Measurements from ENCODE around the gene SGO2. TPM values are rescaled to one million over a fixed set of nuclear protein-coding genes. Genes with fewer than 3 reads are reported as not detected.

SGO2 gene
- total and polyA plus RNA-seq, 2 of the 13 experiments (the other 11 are each of a cell fraction or from before 2014, with no cell fraction given), result 5.1 to 16.2 TPM

DNA sequence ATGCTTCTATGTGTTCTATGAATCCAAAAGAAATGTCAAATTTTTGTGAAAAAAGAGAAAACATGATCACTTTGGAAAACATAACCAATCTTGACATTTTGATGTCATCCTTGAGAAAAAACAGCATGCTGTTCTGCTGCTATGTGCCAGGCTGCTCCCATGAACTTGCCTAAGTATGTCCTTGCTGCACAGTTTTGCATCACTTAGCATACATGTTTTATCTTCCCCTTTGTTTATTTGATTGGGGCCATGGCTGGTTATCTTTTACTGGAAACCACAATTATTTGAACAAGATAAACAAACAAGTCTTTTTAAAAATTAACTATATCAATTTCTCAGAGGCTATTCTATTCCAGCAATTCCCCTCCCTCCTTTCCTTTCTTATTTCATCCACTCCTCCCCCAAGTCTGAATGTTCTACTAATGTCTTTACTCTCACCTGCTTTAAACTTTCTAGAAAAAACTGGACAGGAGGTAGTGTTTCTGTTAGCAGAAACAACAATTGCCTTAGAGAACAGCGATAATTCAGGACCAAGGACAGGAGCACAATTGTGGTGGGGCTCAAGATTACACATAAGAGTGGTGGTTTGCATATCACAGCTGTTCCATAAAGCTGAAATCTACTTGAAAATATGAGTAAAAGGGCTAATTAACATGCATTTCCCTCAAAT is 66.5 kb downstream of the SGO2 start (continued):
- TF ChIP-seq FOXK1 (CRISPR knock-in tag; IDR thresholded peaks at IDR 0.05; ENCODE audit: borderline replicate concordance, low read depth), result no peak
- TF ChIP-seq, protein P1, sequence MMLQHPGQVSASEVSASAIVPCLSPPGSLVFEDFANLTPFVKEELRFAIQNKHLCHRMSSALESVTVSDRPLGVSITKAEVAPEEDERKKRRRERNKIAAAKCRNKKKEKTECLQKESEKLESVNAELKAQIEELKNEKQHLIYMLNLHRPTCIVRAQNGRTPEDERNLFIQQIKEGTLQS (CRISPR knock-in tag; IDR thresholded peaks at IDR 0.05), result no peak
- TF ChIP-seq TSC22D2 (CRISPR knock-in tag; IDR thresholded peaks at IDR 0.05; ENCODE audit: borderline replicate concordance), result no peak
- TF ChIP-seq, protein P2, sequence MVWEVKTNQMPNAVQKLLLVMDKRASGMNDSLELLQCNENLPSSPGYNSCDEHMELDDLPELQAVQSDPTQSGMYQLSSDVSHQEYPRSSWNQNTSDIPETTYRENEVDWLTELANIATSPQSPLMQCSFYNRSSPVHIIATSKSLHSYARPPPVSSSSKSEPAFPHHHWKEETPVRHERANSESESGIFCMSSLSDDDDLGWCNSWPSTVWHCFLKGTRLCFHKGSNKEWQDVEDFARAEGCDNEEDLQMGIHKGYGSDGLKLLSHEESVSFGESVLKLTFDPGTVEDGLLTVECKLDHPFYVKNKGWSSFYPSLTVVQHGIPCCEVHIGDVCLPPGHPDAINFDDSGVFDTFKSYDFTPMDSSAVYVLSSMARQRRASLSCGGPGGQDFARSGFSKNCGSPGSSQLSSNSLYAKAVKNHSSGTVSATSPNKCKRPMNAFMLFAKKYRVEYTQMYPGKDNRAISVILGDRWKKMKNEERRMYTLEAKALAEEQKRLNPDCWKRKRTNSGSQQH (CRISPR knock-in tag; IDR thresholded peaks at IDR 0.05; ENCODE audit: low read depth), result 0 out of 2 replicates have a peak, but pooled peaks have one; percentile 35
- no peak for TF ChIP-seq FOXC1 (CRISPR knock-in tag; IDR thresholded peaks at IDR 0.05; ENCODE audit: borderline replicate concordance)
- TF ChIP-seq, protein P3, sequence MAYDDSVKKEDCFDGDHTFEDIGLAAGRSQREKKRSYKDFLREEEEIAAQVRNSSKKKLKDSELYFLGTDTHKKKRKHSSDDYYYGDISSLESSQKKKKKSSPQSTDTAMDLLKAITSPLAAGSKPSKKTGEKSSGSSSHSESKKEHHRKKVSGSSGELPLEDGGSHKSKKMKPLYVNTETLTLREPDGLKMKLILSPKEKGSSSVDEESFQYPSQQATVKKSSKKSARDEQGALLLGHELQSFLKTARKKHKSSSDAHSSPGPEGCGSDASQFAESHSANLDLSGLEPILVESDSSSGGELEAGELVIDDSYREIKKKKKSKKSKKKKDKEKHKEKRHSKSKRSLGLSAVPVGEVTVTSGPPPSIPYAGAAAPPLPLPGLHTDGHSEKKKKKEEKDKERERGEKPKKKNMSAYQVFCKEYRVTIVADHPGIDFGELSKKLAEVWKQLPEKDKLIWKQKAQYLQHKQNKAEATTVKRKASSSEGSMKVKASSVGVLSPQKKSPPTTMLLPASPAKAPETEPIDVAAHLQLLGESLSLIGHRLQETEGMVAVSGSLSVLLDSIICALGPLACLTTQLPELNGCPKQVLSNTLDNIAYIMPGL (CRISPR knock-in tag; IDR thresholded peaks at IDR 0.05; ENCODE audit: borderline replicate concordance in 1 of 2, low read depth in 1 of 2), result no peak
- TF ChIP-seq, protein P4, sequence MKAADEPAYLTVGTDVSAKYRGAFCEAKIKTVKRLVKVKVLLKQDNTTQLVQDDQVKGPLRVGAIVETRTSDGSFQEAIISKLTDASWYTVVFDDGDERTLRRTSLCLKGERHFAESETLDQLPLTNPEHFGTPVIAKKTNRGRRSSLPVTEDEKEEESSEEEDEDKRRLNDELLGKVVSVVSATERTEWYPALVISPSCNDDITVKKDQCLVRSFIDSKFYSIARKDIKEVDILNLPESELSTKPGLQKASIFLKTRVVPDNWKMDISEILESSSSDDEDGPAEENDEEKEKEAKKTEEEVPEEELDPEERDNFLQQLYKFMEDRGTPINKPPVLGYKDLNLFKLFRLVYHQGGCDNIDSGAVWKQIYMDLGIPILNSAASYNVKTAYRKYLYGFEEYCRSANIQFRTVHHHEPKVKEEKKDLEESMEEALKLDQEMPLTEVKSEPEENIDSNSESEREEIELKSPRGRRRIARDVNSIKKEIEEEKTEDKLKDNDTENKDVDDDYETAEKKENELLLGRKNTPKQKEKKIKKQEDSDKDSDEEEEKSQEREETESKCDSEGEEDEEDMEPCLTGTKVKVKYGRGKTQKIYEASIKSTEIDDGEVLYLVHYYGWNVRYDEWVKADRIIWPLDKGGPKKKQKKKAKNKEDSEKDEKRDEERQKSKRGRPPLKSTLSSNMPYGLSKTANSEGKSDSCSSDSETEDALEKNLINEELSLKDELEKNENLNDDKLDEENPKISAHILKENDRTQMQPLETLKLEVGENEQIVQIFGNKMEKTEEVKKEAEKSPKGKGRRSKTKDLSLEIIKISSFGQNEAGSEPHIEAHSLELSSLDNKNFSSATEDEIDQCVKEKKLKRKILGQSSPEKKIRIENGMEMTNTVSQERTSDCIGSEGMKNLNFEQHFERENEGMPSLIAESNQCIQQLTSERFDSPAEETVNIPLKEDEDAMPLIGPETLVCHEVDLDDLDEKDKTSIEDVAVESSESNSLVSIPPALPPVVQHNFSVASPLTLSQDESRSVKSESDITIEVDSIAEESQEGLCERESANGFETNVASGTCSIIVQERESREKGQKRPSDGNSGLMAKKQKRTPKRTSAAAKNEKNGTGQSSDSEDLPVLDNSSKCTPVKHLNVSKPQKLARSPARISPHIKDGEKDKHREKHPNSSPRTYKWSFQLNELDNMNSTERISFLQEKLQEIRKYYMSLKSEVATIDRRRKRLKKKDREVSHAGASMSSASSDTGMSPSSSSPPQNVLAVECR (CRISPR knock-in tag; IDR thresholded peaks at IDR 0.05; ENCODE audit: borderline replicate concordance), result no peak
- TF ChIP-seq NFE2 (CRISPR knock-in tag; IDR thresholded peaks at IDR 0.05), result no peak
- TF ChIP-seq RARG (CRISPR knock-in tag; IDR thresholded peaks at IDR 0.05; ENCODE audit: low read depth), result no peak
- TF ChIP-seq ZNF468 (CRISPR knock-in tag; IDR thresholded peaks at IDR 0.05), result no peak
- TF ChIP-seq, protein P5, sequence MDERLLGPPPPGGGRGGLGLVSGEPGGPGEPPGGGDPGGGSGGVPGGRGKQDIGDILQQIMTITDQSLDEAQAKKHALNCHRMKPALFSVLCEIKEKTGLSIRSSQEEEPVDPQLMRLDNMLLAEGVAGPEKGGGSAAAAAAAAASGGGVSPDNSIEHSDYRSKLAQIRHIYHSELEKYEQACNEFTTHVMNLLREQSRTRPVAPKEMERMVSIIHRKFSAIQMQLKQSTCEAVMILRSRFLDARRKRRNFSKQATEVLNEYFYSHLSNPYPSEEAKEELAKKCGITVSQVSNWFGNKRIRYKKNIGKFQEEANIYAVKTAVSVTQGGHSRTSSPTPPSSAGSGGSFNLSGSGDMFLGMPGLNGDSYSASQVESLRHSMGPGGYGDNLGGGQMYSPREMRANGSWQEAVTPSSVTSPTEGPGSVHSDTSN (CRISPR knock-in tag; IDR thresholded peaks at IDR 0.05), result no peak
- TF ChIP-seq, protein P6, sequence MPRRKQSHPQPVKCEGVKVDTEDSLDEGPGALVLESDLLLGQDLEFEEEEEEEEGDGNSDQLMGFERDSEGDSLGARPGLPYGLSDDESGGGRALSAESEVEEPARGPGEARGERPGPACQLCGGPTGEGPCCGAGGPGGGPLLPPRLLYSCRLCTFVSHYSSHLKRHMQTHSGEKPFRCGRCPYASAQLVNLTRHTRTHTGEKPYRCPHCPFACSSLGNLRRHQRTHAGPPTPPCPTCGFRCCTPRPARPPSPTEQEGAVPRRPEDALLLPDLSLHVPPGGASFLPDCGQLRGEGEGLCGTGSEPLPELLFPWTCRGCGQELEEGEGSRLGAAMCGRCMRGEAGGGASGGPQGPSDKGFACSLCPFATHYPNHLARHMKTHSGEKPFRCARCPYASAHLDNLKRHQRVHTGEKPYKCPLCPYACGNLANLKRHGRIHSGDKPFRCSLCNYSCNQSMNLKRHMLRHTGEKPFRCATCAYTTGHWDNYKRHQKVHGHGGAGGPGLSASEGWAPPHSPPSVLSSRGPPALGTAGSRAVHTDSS (CRISPR knock-in tag; conservative IDR thresholded peaks at IDR 0.05), result no peak
- TF ChIP-seq, protein P7, sequence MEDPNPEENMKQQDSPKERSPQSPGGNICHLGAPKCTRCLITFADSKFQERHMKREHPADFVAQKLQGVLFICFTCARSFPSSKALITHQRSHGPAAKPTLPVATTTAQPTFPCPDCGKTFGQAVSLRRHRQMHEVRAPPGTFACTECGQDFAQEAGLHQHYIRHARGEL (CRISPR knock-in tag; IDR thresholded peaks at IDR 0.05), result no peak
- TF ChIP-seq RBFOX2 (IDR thresholded peaks at IDR 0.05; ENCODE audit: low read depth, low read length), result no peak
- peak; percentile 46; the same call in 1 of the 2 replicates for TF ChIP-seq SAP130 (CRISPR knock-in tag; IDR thresholded peaks at IDR 0.05; ENCODE audit: low read depth)
- no peak for TF ChIP-seq NFKBIZ (CRISPR knock-in tag; IDR thresholded peaks at IDR 0.05)

Data from HepG2 (cell line).